HCT116 (cell line): Measurements from ENCODE around the gene FOXD1. TPM values are rescaled to one million over a fixed set of nuclear protein-coding genes. Genes with fewer than 3 reads are reported as not detected.

Source experiments
- ATAC-seq: fragments of 200-7000 bp; cut with Tn5 transposase; 2 replicates; pipeline ENCODE4 v1.9.1; 2020; ENCODE audit warnings: mild to moderate bottlenecking, moderate library complexity
- BruUV-seq: library from RNA; stranded (reverse); fragments of 400-500 nt; replicated peaks from 2 replicates; lab custom pipeline; 2021; lab: Mats Ljungman, UMichigan
- CTCF ChIA-PET: fragments of 300-600 bp; sonication (Branson Sonifier 250); formaldehyde crosslinking; loops from one replicate; lab custom pipeline; 2021; ENCODE audit warnings: antibody characterized with exemption; lab: Charles Lee
- POLR2A ChIA-PET: fragments of 300-600, 350-600 bp; sonication (Branson Sonifier 250); formaldehyde crosslinking; loops from one replicate; lab custom pipeline; 2021; ENCODE audit warnings: antibody characterized with exemption; lab: Charles Lee
- RAD21 ChIA-PET, 2 experiments: fragments of 300-600 bp; sonication (Branson Sonifier 250); formaldehyde crosslinking; loops; one replicate each; lab custom pipeline; 2023; ENCODE audit warnings: low total read pairs in 2 of 2; ENCODE audit not compliant: uncharacterized antibody in 2 of 2, unreplicated experiment in 2 of 2, low non-redundant PET in 1 of 2; lab: Charles Lee
- DNase-seq: peaks from one replicate; pipeline ENCODE4 v3.0.0-alpha.2; 2010; ENCODE audit warnings: low read depth, low spot score
- H2AFZ ChIP-seq: fragments of 200-600 bp; shearing (Covaris generic), sonication (generic); 2 replicates; pipeline ENCODE4 v1.6.1; 2017; ENCODE audit warnings: low read depth, mixed run types, mixed read lengths, antibody characterized with exemption, low read length; ENCODE audit not compliant: poor library complexity, severe bottlenecking
- H3K27ac ChIP-seq: 2 replicates; pipeline ENCODE4 v1.5.1; 2012; ENCODE audit warnings: low read depth, low read length
- H3K27me3 ChIP-seq: fragments of 200-600 bp; sonication (generic); 2 replicates; pipeline ENCODE4 v1.6.1; 2016; ENCODE audit warnings: mixed run types, low read length, mixed read lengths; ENCODE audit not compliant: insufficient read depth
- H3K36me3 ChIP-seq, 2 experiments: fragments of 200-500 bp in 1 of 2; fragments of 200-600 bp in 1 of 2; sonication (Bioruptor generic) in 1 of 2; sonication (generic) in 1 of 2; 2 replicates each; pipeline versions ENCODE4 v1.5.1 to v1.6.1; 2014 to 2016; ENCODE audit warnings: low read length in 2 of 2, inconsistent platforms in 1 of 2, mixed read lengths in 1 of 2, mixed run types in 1 of 2; ENCODE audit not compliant: insufficient read depth in 2 of 2, control insufficient read depth in 1 of 2
- H3K4me1 ChIP-seq, 2 experiments: fragments of 200-600 bp in 1 of 2; sonication (generic) in 1 of 2; 2 replicates each; pipeline versions ENCODE4 v1.5.1 to v1.6.1; 2012 to 2017; ENCODE audit warnings: low read length in 2 of 2, inconsistent platforms in 1 of 2, mild to moderate bottlenecking in 1 of 2, mixed read lengths in 1 of 2, mixed run types in 1 of 2, moderate library complexity in 1 of 2; ENCODE audit not compliant: insufficient read depth in 2 of 2, control insufficient read depth in 1 of 2
- H3K4me2 ChIP-seq: fragments of 200-600 bp; sonication (generic); 2 replicates; pipeline ENCODE4 v1.6.1; 2017; ENCODE audit warnings: mixed run types, low read length, mixed read lengths
- H3K4me3 ChIP-seq, 2 experiments: fragments of 200-600 bp in 1 of 2; sonication (generic) in 1 of 2; replicated peaks in 1 of 2; 2 replicates each; pipeline ENCODE4 v1.5.1; 2011 to 2016; ENCODE audit warnings: low read length in 2 of 2, control low read depth in 1 of 2, low read depth in 1 of 2, mild to moderate bottlenecking in 1 of 2, mixed read lengths in 1 of 2, mixed run types in 1 of 2
- H3K79me2 ChIP-seq: fragments of 200-600 bp; sonication (generic); 2 replicates; pipeline ENCODE4 v1.6.1; 2017; ENCODE audit warnings: mild to moderate bottlenecking, mixed run types, low read length, moderate library complexity, mixed read lengths; ENCODE audit not compliant: insufficient read depth
- H3K9ac ChIP-seq: fragments of 200-600 bp; sonication (generic); 2 replicates; pipeline ENCODE4 v1.6.1; 2016; ENCODE audit warnings: low read length, mixed read lengths
- H3K9me2 ChIP-seq: fragments of 200-600 bp; sonication (generic), shearing (Covaris generic); 2 replicates; pipeline ENCODE4 v1.6.1; 2017; ENCODE audit warnings: mixed run types, mild to moderate bottlenecking, moderate library complexity; ENCODE audit not compliant: insufficient read depth
- H3K9me3 ChIP-seq, 2 experiments: fragments of 200-500 bp in 1 of 2; fragments of 200-600 bp in 1 of 2; sonication (Bioruptor generic) in 1 of 2; sonication (generic) in 1 of 2; 2 replicates each; pipeline ENCODE4 v1.6.1; 2014 to 2017; ENCODE audit warnings: low read length in 2 of 2, mixed read lengths in 2 of 2, inconsistent platforms in 1 of 2, low read depth in 1 of 2, mild to moderate bottlenecking in 1 of 2, mixed run types in 1 of 2, moderate library complexity in 1 of 2; ENCODE audit not compliant: control insufficient read depth in 1 of 2, insufficient read depth in 1 of 2
- H4K20me1 ChIP-seq: fragments of 200-600 bp; sonication (generic), shearing (Covaris generic); 2 replicates; pipeline ENCODE4 v1.6.1; 2017; ENCODE audit warnings: mixed run types, mild to moderate bottlenecking, moderate library complexity; ENCODE audit not compliant: insufficient read depth
- CEBPB ChIP-seq: IDR thresholded peaks from 2 replicates; pipeline ENCODE4 v1.6.1; 2012; ENCODE audit warnings: low read depth
- ELF1 ChIP-seq: IDR thresholded peaks from 2 replicates; pipeline ENCODE4 v1.6.1; 2012; ENCODE audit warnings: low read depth, borderline replicate concordance
- EZH2phosphoT487 ChIP-seq: fragments of 200-600 bp; IDR thresholded peaks from 2 replicates; pipeline ENCODE4 v1.6.1; 2018; ENCODE audit warnings: antibody characterized with exemption, borderline replicate concordance
- FOSL1 ChIP-seq: IDR thresholded peaks from 2 replicates; pipeline ENCODE4 v1.6.1; 2012; ENCODE audit warnings: low read depth
- JUND ChIP-seq: IDR thresholded peaks from 2 replicates; pipeline ENCODE4 v1.6.1; 2012
- MAX ChIP-seq: IDR thresholded peaks from 2 replicates; pipeline ENCODE4 v1.6.1; 2012
- POLR2AphosphoS5 ChIP-seq: IDR thresholded peaks from 2 replicates; pipeline ENCODE4 v1.6.1; 2011; ENCODE audit warnings: mild to moderate bottlenecking, low read depth, low read length, moderate library complexity
- RAD21 ChIP-seq: IDR thresholded peaks from 2 replicates; pipeline ENCODE4 v1.6.1; 2012; ENCODE audit warnings: low read depth, mild to moderate bottlenecking
- SIN3A ChIP-seq: IDR thresholded peaks from 2 replicates; pipeline ENCODE4 v1.6.1; 2012; ENCODE audit warnings: low read depth
- SP1 ChIP-seq: IDR thresholded peaks from 2 replicates; pipeline ENCODE4 v1.6.1; 2012; ENCODE audit warnings: low read depth
- SRF ChIP-seq: IDR thresholded peaks from 2 replicates; pipeline ENCODE4 v1.6.1; 2012; ENCODE audit warnings: low read depth
- ZBTB33 ChIP-seq: IDR thresholded peaks from 2 replicates; pipeline ENCODE4 v1.6.1; 2011; ENCODE audit warnings: mild to moderate bottlenecking, low read length, moderate library complexity; ENCODE audit not compliant: insufficient replicate concordance; ENCODE audit errors: extremely low read depth
- ZFX ChIP-seq: fragments of 450-650 bp; IDR thresholded peaks from 2 replicates; pipeline ENCODE4 v1.6.1; 2017
- ZNF274 ChIP-seq: fragments of 200-500 bp; sonication (Bioruptor generic); IDR thresholded peaks from 2 replicates; pipeline ENCODE4 v1.6.1; 2014; ENCODE audit warnings: mild to moderate bottlenecking, low read depth, low read length, inconsistent platforms
- intact Hi-C: fragments of 100-400 bp; cut with micrococcal nuclease; formaldehyde crosslinking; loops from 2 replicates; pipeline ENCODE4 v1.10.0; 2022
- total RNA-seq: library from RNA; stranded (reverse); gene quantifications from one replicate; pipeline ENCODE4 v1.2.1, GENCODE V29; 2021; ENCODE audit not compliant: unreplicated experiment

FOXD1 gene
- total RNA-seq, 1 experiment from 2014 or later, result 26.8 TPM

GRCh38 chr5:73419465-73420390 lies 28.8 kb downstream of the FOXD1 start:
- ATAC-seq (no peak), DNase-seq (no peak)
- ChIA-PET CTCF (no interaction called here), POLR2A (no interaction called here)
- no peak overlapping the region for H3K9ac ChIP-seq
- no peaks in the 10 kb centered on the region for H3K9me2 ChIP-seq
- no peak overlapping the region for H3K4me2 ChIP-seq
- no peaks in the 10 kb centered on the region for H3K36me3 ChIP-seq
- peaks cover 0 to 6% of the 10 kb centered on the region in 2 experiments; a peak in 2 of 4 replicates for H3K4me1 ChIP-seq
- no TSS peak for BruUV-seq
- H3K9me3 ChIP-seq, result no peaks in the 10 kb centered on the region; a peak in 1 of 4 replicates
- H3K79me2 ChIP-seq, result no peaks in the 10 kb centered on the region
- no peak overlapping the region for H3K27ac ChIP-seq
- TF ChIP-seq RAD21 (no peak), SP1 (no peak), MAX (no peak), EZH2phosphoT487 (no peak), JUND (no peak), POLR2AphosphoS5 (no peak), ZBTB33 (no peak), ELF1 (no peak), FOSL1 (no peak), ZNF274 (no peak), SRF (no peak), SIN3A (no peak), CEBPB (no peak), ZFX (no peak)
- TF ChIP-seq, all 23 proteins: peak for 0
- RAD21 ChIA-PET, result no interaction called here
- H4K20me1 ChIP-seq, result no peaks in the 10 kb centered on the region
- H3K4me3 ChIP-seq, result no peak overlapping the region
- H3K27me3 ChIP-seq, result no peaks in the 10 kb centered on the region
- H2AFZ ChIP-seq, result no peak overlapping the region
- intact Hi-C loops, result loop anchor here (5.0 kb wide), 1 partner anchor 722 kb away; no protein-coding TSS in a partner anchor
